HG02981 (cell line): ENCODE results near the gene SF3A2.

Experiments
- ATAC-seq: cut with Tn5 transposase; IDR thresholded peaks from one replicate; pipeline ENCODE4 v1.9.1; 2021; ENCODE audit warnings: mild to moderate bottlenecking, moderate library complexity; ENCODE audit not compliant: unreplicated experiment

The SF3A2 gene

GRCh38 chr19:2226051-2226839, 10.4 kb upstream of the SF3A2 start:
- ATAC-seq: no peak

GRCh38 chr19:2226840-2227360, 9.7 kb upstream of the SF3A2 start:
- no peak for ATAC-seq

GRCh38 chr19:2227415-2228156, 9.0 kb upstream of the SF3A2 start:
- ATAC-seq: no peak

GRCh38 chr19:2228157-2229030, 8.2 kb upstream of the SF3A2 start:
- ATAC-seq: no peak

GRCh38 chr19:2229103-2230032, 7.3 kb upstream of the SF3A2 start:
- ATAC-seq: no peak

GRCh38 chr19:2230033-2230531, 6.5 kb upstream of the SF3A2 start:
- ATAC-seq: no peak

GRCh38 chr19:2230807-2231533, 5.7 kb upstream of the SF3A2 start:
- ATAC-seq: no peak

- no peak for ATAC-seq
Observed at GRCh38 chr19:2231621-2232221, 4.9 kb upstream of the SF3A2 start.

GRCh38 chr19:2232286-2233151, 4.1 kb upstream of the SF3A2 start:
- no peak for ATAC-seq

- ATAC-seq: no peak
Observed at GRCh38 chr19:2233601-2234280, 2.9 kb upstream of the SF3A2 start.

GRCh38 chr19:2234996-2235380, 1.6 kb upstream of the SF3A2 start:
- ATAC-seq: no peak

GRCh38 chr19:2235381-2236063, 1.1 kb upstream of the SF3A2 start:
- peak; percentile 5 for ATAC-seq

- no peak for ATAC-seq
Observed at GRCh38 chr19:2236064-2236313, 635 bp upstream of the SF3A2 start.

- no peak for ATAC-seq
Observed at GRCh38 chr19:2237051-2237868, 636 bp downstream of the SF3A2 start.

- ATAC-seq: no peak
Observed at GRCh38 chr19:2237869-2238153, 1.2 kb downstream of the SF3A2 start.

GRCh38 chr19:2239173-2239572, 2.5 kb downstream of the SF3A2 start:
- no peak for ATAC-seq
